ENCODE data around the gene DENND10.
"Not testable (repeated sequence)": the region's sequence is repeated elsewhere in the genome, so short reads cannot be mapped to it uniquely, and the experiment has no call there.

DENND10 gene

DNA sequence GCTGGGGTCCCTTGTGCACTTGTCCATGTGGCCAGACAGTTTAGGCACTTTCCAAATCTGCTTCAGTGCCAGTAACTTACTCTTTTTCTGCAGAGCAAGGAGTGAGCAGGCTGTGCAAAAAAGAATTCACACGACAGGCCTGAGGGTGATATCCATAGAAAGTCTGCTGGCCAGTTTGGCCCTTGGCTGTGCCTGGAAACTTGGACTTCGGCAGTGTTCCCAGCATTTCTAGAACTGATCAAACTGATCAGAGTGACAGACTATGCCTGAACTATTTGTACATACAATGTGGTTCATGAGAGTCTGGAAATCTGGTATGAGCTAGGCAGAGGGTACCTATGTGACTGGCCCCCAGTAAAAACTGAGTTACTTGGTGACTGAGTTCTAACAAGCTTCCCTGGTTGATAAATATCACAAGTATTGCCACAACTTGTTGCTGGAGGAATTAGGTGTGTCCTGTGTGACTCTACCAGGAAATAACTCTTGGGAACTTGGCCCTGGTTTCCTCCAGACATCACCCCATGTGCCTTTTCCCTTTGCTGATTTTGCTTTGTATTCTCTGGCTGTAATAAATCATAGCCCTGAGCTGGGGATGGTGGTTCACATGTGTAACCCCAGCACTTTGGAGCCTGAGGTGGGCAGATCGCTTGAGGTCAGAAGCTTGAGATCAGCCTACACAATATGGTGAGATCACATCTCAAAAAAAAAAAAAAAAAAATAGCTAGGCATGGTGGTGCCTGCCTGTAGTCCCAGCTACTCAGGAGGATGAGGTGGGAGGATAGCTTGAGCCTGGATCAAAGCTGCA is 3.3 kb upstream of the DENND10 start:
- FAIRE-seq = no peak

GRCh38 chr10:119101366-119102098 is 2.4 kb upstream of the DENND10 start:
- FAIRE-seq = no peak

DNA sequence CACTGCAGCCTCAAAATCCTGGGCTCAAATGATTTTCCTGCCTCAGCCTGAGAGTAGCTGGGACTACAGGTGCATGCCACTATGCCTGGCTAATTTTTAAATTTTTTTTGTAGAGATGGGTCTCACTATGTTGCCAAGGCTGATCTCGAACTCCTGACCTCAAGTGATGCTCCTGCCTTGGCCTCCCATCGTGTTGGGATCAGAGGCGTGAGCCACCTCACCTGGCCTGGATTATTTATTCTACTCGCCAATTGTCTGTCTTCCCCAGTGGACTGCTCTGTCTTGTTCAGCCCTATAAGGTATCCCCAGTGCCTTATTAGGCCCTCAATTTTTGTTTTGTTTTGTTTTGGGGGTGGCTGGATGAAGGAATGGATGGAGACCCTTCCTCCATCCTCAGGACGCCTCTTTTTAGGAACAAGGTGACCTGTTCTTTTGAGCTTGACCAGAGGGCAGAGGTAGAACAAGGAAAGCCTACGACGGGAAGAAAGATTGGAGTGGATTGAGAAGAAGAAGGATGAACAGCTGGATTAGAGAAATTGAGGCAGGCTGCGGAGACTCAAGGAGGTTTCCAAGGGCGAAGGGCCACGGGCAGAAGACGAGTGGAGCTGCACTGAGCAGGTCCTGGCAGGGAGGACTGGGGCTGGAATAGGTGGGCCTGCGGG is 541 bp upstream of the DENND10 start:
- no peak for FAIRE-seq

DNA sequence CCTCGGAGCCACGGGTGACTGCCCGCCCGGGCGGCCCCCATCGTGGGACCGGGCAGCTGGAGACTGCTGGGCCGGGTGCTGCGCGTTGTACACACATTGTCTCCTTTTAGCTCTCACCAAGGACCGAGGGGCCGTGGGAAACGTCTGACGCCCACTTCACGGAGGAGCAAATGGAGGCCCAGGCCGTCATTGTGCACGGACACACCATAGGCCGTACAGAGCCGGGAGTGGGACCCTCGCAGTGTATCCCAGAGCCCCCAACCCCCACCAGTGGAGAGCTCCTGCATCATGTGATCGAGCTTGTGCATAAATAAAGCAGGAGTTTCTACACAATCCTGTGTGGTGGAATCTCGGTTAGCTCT is 722 bp downstream of the DENND10 start:
- no peak for FAIRE-seq

GRCh38 chr10:119105155-119105554 is 1.2 kb downstream of the DENND10 start:
- FAIRE-seq = no peak

DNA sequence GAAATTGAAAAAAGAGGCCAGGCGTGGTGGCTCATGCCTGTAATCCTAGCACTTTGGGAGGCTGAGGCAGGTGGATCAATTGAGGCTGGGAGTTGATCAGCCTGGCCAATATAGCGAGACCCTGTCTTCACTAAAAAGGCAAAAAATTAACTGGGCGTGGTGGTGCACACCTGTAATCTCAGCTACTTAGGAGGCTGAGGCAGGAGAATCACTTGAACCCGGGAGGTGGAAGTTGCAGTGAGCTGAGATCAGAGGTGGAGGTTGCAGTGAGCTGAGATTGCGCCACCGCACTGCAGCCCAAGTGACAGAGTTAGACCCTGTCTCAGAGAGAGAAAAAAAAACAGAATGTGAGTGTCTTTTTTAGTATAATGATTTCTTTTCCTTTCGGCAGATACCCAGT is 2.0 kb downstream of the DENND10 start:
- not testable (repeated sequence) for FAIRE-seq

GRCh38 chr10:119107106-119107505 is 3.2 kb downstream of the DENND10 start:
- not testable (repeated sequence) for FAIRE-seq

- not testable (repeated sequence) for FAIRE-seq
Observed at GRCh38 chr10:119107771-119108170, 3.9 kb downstream of the DENND10 start.

DNA sequence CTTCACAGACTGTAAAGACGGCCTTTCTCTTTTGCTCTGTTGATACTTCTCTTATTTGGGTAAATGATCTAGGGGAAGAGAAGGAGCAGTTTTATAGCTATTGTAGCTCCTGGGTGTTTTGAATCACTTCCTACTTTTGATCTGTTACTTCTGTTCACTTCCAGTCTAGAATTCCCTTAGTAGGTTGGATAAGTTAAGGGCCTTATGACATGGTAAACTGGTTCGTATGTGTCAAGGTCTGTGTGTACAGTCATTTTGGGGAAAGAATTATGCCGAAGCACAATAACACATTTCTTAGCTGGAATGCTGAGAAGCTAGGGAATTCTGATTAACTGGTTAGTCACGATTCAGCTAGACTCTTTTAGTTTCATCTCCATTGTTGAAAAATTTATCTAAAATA is 8.1 kb downstream of the DENND10 start:
- FAIRE-seq = no peak

DNA sequence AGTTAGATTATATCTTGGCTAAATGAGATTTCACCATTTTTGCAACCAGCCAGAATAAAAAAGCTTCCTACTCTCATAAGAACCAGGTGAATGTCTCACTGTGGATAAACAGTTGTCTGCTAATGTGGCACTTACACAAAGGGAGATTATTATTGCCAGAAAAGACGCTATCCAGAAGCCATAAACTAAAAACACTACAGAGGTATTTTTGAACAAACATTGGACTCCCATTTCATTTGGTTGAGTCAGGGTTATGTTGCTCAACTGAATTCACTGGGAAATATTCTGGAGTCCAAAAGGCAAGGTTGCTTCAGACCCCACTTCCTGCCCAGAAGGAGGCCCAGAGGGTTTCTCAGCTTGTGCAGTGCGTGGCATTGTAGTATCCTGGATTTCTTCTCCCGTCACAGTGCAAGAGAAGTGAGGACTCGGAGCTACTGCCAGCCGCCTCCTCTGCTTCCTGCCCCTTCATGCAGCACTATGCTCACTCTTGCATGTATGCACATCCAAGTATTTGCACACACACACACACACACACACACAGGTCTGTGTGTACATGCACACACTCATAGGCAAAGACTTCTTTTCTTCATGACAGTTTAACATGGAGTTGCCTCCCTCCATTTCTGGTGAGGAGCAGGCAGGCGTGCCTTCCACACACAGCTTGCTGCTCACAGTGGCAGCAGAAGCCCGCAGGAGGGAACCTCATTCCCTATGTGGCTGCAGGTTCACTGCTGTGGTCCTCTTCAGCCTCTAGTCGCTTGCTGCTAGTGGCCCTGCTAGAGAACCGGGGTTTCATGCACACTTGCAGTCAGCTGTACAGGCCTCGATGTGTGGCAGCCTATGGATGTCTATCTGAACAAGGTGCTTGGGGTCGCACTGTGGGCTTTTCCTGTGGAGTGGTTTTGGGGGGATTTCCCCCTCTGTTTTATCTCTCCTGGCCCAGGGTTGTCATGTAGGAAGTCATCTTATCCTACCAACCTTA is 10.1 kb downstream of the DENND10 start:
- no peak for FAIRE-seq

- FAIRE-seq = no peak
Observed at GRCh38 chr10:119115926-119116325, 12.0 kb downstream of the DENND10 start.

DNA sequence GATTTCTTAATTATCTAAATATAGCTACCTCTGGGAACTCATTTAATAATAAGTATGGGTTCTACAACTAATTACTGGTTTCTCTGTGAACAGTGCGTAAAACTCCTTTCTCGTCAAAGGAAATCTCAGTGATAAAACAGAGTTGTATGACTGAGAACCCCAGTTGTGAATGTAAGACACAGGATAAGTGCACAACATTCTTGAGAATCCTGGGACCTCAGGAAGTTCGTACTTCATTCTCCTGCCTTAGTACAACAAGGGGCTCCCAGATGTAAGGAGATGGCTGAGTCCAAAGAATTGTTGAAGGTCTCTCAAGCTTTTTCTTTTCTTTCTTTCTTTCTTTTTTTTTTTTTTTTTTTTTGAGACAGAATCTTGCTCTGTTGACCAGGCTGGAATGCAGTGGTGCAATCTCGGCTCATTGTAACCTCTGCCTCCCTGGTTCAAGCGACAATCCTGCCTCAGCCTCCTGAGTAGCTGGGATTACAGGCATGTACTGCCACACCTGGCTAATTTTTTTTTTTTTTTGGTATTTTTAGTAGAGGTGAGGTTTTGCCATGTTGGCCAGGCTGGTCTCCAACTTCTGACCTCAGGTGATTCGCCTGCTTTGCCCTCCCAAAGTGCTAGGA is 12.5 kb downstream of the DENND10 start:
- FAIRE-seq = no peak

GRCh38 chr10:119118231-119118630 is 14.3 kb downstream of the DENND10 start:
- FAIRE-seq = no peak

- no peak for FAIRE-seq
Observed at GRCh38 chr10:119119400-119119799, 15.5 kb downstream of the DENND10 start.

- no peak for FAIRE-seq
Observed at GRCh38 chr10:119120413-119120867, 16.5 kb downstream of the DENND10 start.

GRCh38 chr10:119120875-119121274 is 17.0 kb downstream of the DENND10 start:
- no peak for FAIRE-seq

GRCh38 chr10:119125942-119126341 is 22.0 kb downstream of the DENND10 start:
- no peak for FAIRE-seq

- FAIRE-seq = no peak
Observed at GRCh38 chr10:119129721-119130120, 25.8 kb downstream of the DENND10 start.

DNA sequence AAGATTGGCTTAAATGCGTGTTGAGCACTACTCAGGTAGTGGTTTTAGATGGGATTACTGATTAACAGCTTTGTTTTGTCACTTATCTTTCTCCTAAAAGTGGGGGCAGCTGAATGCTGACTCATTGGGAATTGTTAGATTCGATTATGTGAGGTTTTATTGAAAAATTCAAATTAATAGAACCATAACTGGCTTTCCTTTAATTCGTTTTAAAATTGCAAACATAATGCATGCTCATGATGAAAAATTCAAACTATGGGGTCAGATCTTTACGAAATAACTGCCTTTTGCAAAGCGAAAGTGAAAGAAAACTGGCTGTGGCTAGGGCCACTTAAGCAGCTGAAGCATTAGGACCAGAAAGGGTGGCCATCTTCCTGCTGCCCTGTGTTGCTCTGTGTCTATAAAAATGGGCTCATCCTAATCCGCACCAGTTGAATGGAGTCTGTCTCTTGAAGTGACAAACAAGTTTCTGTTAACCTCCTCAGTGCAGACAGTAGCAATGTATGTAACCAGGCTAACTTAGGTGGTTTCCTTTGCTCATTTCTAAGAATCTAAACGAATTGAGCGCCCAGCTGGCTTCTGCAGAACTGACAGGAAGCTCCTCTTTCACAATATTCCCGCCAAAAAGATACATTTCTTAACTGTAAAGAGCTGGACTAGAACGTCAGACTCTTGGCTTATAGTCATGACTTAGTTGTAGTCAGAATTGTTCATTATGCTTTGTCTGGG is 27.8 kb downstream of the DENND10 start:
- FAIRE-seq = no peak

DNA sequence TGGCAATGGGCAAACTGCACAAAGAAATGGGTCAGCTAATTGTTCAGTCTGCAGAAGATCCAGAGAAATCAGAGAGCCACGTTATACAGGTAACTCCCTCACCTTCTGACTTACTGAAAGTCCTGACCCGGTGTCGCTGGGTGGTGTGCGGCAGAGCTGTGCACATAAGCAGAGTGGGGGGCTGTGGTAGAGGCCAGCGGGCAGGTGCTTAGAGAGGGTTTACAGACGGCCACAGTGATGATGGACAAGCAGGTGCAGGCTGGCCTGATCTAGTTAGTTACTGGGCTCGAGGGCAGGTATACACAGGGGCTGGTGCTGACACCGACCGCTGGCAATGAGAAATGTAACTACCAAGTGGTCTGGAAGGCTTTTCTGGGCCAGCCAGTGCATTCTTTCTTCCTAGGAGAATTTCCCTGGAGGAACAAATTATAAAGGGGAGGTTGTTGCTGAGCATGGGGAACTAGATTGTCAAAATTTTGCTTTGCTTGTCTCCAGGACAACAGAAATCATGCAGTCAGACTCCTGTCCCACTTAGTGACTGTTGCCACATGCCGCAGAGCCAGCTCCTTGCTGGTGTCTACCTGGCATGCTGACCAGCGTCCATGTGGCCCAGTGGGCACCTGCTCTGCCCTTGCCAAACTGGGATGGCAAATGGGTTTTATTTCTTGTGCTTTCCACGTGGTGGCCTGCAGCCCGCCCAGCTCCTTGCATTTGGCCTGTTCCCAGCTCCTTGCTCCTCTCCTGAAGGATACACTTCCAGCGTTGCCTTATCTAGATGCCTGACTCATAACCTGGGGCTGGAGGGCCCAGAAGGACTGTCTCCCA is 28.8 kb downstream of the DENND10 start:
- no peak for FAIRE-seq

Measured in endometrium (tissue), 2 donors.